ENCODE results near the gene EIF1. TPM values are rescaled to one million over a fixed set of nuclear protein-coding genes. Genes with fewer than 3 reads are reported as not detected.

EIF1 gene
- total and polyA plus RNA-seq, 2 donors (not counting 1 experiment from before 2014, with no cell fraction given): 773 to 2,045 TPM

- TF ChIP-seq EZH2 (IDR thresholded peaks at IDR 0.05; ENCODE audit: borderline replicate concordance, insufficient read depth, low read depth, low read length, poor library complexity, severe bottlenecking): peak; percentile 98
- no peak for TF ChIP-seq CTCF (IDR thresholded peaks at IDR 0.05)
- H3K4me3 Mint-ChIP-seq: peak within 1 kb of the TSS; percentile 78
- H3K4me2 ChIP-seq (replicated peaks; ENCODE audit: low read depth, low read length, poor library complexity, severe bottlenecking): peak within 1 kb of the TSS; percentile 87
- ATAC-seq (ENCODE audit: low read depth): peak; percentile 34
- intact Hi-C loops (cut with micrococcal nuclease): loop anchor here (10.0 kb wide), 1 partner anchor 230 kb away; the partner anchor contains the start of gene CNP
- H3K27me3 Mint-ChIP-seq: peaks cover 47% of the 10 kb centered on the region
- no peaks in the 10 kb centered on the region for H4K20me1 ChIP-seq (ENCODE audit: control insufficient read depth, insufficient read depth, low read length, poor library complexity, severe bottlenecking)
- H3K9me3 ChIP-seq (ENCODE audit: control extremely low read depth in 1 of 3, control insufficient read depth in 2 of 3, insufficient read depth in 1 of 3, low read length in 2 of 3): peaks cover 0 to 6% (median 0%) of the 10 kb centered on the region in 3 donors
- H3K27ac Mint-ChIP-seq: no peak within 1 kb of the TSS
- peaks cover 11% of the 10 kb centered on the region for H3K4me1 Mint-ChIP-seq
- H3K9ac ChIP-seq (ENCODE audit: low read length): peak within 1 kb of the TSS; percentile 60
- DNase-seq: peak; percentile 63
- H3K4me3 ChIP-seq (ENCODE audit: control extremely low read depth in 1 of 5, extremely low read depth in 1 of 5, insufficient read depth in 1 of 5, low read depth in 2 of 5, low read length in 4 of 5): peak within 1 kb of the TSS in 4 of 5 experiments; percentile 12 to 57 (median 28)
- no peaks in the 10 kb centered on the region for H3K79me2 ChIP-seq (ENCODE audit: control insufficient read depth, insufficient read depth, low read length)
- H3K9me3 Mint-ChIP-seq (ENCODE audit: insufficient read depth): no peaks in the 10 kb centered on the region
- H3K27ac ChIP-seq (ENCODE audit: low read length in 2 of 2): no peak within 1 kb of the TSS
- no peaks in the 10 kb centered on the region for H3K36me3 ChIP-seq (replicated peaks in 1 of 2; ENCODE audit: control extremely low read depth in 1 of 2, control insufficient read depth in 1 of 2, extremely low read depth in 1 of 2, insufficient read depth in 2 of 2, low read length in 1 of 2)
- POLR2A ChIA-PET: interaction anchor here (1.5 kb wide), 1 partner anchor 45 kb away, joined by 4 read pairs; the partner anchor contains the start of gene EIF1
- H3K27me3 ChIP-seq (replicated peaks in 1 of 4; ENCODE audit: control extremely low read depth in 1 of 4, control insufficient read depth in 3 of 4, insufficient read depth in 4 of 4, low read length in 3 of 4): peaks cover 0 to 56% (median 28%) of the 10 kb centered on the region in 4 experiments
- 3% methylated on average over 77 of the region's 77 CpGs for WGBS (ENCODE audit: insufficient coverage)
- peaks cover 23 to 25% of the 10 kb centered on the region in 2 donors for H3K4me1 ChIP-seq (ENCODE audit: control insufficient read depth in 2 of 2, insufficient read depth in 2 of 2, low read length in 2 of 2)
- CTCF ChIA-PET: interaction anchor here (0.6 to 4.7 kb wide), 2 partner anchors 9 to 68 kb away, joined by 3 to 100 read pairs; no protein-coding TSS in a partner anchor
- peak within 1 kb of the TSS; percentile 73 for H2AFZ ChIP-seq (ENCODE audit: insufficient read depth, low read depth, low read length, poor library complexity, severe bottlenecking)
Measured at GRCh38 chr17:41734139-41734948, 45.7 kb downstream of the EIF1 start, which contains the start of gene HAP1. Gene HAP1 (minus strand): TSS chr17:41734643. CDS start chr17:41734634, 9 bp downstream.

All from B cell (primary cell).